ENCODE results near the gene CALHM6.

DNA sequence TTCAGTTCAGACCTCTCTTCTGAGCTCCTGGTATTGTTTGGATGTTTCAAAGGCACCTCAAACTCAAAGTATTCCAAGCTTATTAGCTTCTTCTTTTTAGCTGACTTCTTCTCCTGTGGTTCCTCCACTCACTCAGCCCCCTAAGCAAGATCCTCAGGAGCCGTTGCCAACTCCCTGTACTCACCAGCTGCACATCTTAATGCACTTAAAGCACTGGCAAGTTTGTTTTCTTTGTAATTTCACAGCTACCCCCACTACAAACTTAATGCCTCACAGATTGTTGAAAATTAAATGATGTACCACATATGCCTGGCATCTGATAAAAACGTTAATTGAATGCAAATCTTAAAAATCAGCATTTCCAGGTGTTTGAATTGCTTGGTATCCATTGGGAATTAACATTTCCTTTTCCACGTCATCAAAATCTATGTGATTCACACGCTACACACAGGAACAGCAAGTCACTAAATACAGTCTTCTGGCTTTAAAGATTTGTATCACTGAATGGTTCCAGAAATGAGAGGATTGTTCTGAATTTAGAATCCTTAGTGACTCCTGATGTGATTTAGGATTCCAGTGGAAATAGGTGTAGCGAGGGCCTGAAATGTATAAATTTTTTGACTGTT, 24.5 kb downstream of the CALHM6 start:
- TF ChIP-seq CTCF (IDR thresholded peaks at IDR 0.05), result no peak
- TF ChIP-seq POLR2A (IDR thresholded peaks at IDR 0.05), result no peak
- no peak for TF ChIP-seq POLR2AphosphoS5 (IDR thresholded peaks at IDR 0.05)
- TF ChIP-seq EP300 (IDR thresholded peaks at IDR 0.05), result no peak
